Measurements from ENCODE around the gene MEAF6.

Gene MEAF6

GRCh38 chr1:37464443-37464842 is 50.1 kb downstream of the MEAF6 start:
- in situ Hi-C loops (cut with MboI; ENCODE audit: low pct_unique_long_range_greater_than_20kb, low sequenced_read_pairs, unreplicated experiment) = no loop called here
- DNase-seq (ENCODE audit: low spot score) = no peak
- no peak for TF ChIP-seq CTCF (IDR thresholded peaks at IDR 0.05; ENCODE audit: extremely low read depth, insufficient read depth, missing control alignments)

DNA sequence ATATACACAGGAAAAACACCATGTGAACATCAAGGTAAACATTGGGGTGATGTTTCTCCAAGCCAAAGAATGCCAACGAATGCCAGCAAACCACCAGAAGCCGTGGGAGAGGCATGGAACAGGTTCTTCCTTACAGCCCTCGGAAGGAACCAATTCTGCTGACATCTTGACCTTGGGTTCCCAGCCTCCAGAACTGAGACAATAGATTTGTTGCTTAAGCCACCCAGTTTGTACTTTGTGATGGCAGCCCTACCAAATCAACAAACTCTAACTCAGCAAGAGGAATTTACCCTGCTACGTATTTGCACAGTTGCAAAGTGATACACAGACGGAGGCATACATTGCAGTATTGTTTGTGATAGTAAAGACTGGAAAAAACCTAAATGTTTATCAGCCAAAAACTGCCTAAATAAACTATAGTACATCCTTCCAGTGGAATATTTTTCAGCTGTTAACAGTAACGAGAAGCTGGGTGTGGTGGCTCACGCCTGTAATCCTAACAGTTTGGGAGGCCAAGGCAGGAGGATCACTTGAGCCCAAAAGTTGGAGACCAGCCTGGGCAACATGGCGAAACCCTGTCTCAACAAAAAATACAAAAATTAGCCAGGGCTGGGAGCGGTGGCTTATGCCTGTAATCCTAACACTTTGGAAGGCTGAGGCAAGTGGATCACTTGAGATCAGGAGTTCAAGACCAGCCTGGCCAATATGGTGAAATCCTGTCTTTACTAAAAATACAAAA is 52.7 kb downstream of the MEAF6 start:
- TF ChIP-seq CTCF (IDR thresholded peaks at IDR 0.05; ENCODE audit: extremely low read depth, insufficient read depth, missing control alignments) = no peak
- in situ Hi-C loops (cut with MboI; ENCODE audit: low pct_unique_long_range_greater_than_20kb, low sequenced_read_pairs, unreplicated experiment) = no loop called here
- DNase-seq (ENCODE audit: low spot score) = no peak

- in situ Hi-C loops (cut with MboI; ENCODE audit: low pct_unique_long_range_greater_than_20kb, low sequenced_read_pairs, unreplicated experiment) = loop anchor here (10.0 kb wide), 1 partner anchor 226 kb away; no protein-coding TSS in a partner anchor
- DNase-seq (ENCODE audit: low spot score) = no peak
- peak; percentile 40 for TF ChIP-seq CTCF (IDR thresholded peaks at IDR 0.05; ENCODE audit: extremely low read depth, insufficient read depth, missing control alignments)
Observed at GRCh38 chr1:37458551-37458950, 56.0 kb downstream of the MEAF6 start.

- in situ Hi-C loops (cut with MboI; ENCODE audit: low pct_unique_long_range_greater_than_20kb, low sequenced_read_pairs, unreplicated experiment) = loop anchor here (10.0 kb wide), 1 partner anchor 228 kb away; no protein-coding TSS in a partner anchor
- no peak for DNase-seq (ENCODE audit: low spot score)
- TF ChIP-seq CTCF (IDR thresholded peaks at IDR 0.05; ENCODE audit: extremely low read depth, insufficient read depth, missing control alignments) = no peak
Observed at GRCh38 chr1:37456614-37457013, 58.0 kb downstream of the MEAF6 start.

DNA sequence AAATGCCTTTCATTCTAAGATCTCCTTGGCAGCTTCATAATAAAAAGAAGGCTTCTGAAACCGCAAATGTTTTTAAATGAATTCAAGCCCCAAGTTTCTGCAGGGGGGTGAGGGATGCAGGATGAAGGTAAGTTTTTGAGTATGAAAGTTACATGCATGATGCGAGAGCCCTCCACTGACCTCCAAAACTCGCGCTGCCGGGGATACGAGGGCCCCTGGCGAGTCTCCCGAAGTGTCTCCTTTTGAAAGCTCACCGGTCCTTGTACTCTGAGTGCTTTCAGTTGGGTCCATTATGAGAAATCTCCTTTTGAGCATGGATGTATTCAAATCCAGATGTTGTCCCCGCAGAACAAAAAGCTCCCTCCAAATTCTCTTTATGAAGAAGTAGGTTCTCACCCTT is 59.0 kb downstream of the MEAF6 start:
- in situ Hi-C loops (cut with MboI; ENCODE audit: low pct_unique_long_range_greater_than_20kb, low sequenced_read_pairs, unreplicated experiment) = loop anchor here (10.0 kb wide), 1 partner anchor 229 kb away; no protein-coding TSS in a partner anchor

DNA sequence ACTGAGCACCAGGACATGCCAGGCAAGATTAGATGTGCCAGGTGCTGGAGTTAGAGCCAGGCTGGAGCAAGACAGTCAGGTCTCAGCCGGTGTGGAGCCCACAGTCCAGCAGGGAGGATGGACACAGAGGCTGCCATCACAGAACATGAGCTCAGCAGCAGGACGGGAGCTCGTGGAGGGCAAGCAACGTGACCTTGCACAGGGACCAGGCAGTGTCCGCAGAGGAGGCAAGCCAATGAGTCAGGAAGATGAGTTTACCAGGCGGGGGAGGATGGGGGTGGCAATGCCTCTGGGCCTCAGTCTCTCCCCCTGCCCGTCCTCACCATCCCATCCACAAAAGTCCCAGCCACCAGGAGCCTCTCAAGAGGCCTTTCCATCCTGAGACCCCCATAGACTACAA is 60.9 kb downstream of the MEAF6 start:
- TF ChIP-seq CTCF (IDR thresholded peaks at IDR 0.05; ENCODE audit: extremely low read depth, insufficient read depth, missing control alignments) = no peak
- no peak for DNase-seq (ENCODE audit: low spot score)
- in situ Hi-C loops (cut with MboI; ENCODE audit: low pct_unique_long_range_greater_than_20kb, low sequenced_read_pairs, unreplicated experiment) = loop anchor here (10.0 kb wide), 1 partner anchor 231 kb away; no protein-coding TSS in a partner anchor

More for the DNA sequence above, 59.0 kb downstream of the MEAF6 start:
- no peak for DNase-seq (ENCODE audit: low spot score)
- no peak for TF ChIP-seq CTCF (IDR thresholded peaks at IDR 0.05; ENCODE audit: extremely low read depth, insufficient read depth, missing control alignments)
